Body of pancreas (tissue), 4 donors: ENCODE results near the gene MAP4K3.

Experiments used
- CTCF ChIP-seq, 7 experiments: fragments of 450-650 bp in 4 of 7; fragments of 200-600 bp in 3 of 7; sonication (generic) in 3 of 7; IDR thresholded peaks; one replicate each; pipeline ENCODE4 v1.5.1; 2016 to 2019; ENCODE audit warnings: antibody characterized with exemption in 7 of 7
- POLR2A ChIP-seq, 3 donors: fragments of 450-650 bp; IDR thresholded peaks; one replicate each; pipeline ENCODE4 v1.6.1; 2016; ENCODE audit warnings: antibody characterized with exemption in 3 of 3, mild to moderate bottlenecking in 2 of 3

- no peak for TF ChIP-seq POLR2A (IDR thresholded peaks at IDR 0.05)
- TF ChIP-seq CTCF (IDR thresholded peaks at IDR 0.05), result peak; percentile 79 to 87 (median 82)
These were observed 209.3 kb downstream of the MAP4K3 start for GRCh38 chr2:39227628-39228412.
